ENCODE results near the gene SPINT3.
A peak's percentile ranks its signal among the peaks of the same experiment; 100 is the strongest.
"Not testable (repeated sequence)": the region's sequence is repeated elsewhere in the genome, so short reads cannot be mapped to it uniquely, and the experiment has no call there.

The SPINT3 gene

GRCh38 chr20:45487231-45487635 is 28.2 kb downstream of the SPINT3 start:
- no peak for DNase-seq (ENCODE audit: low spot score)

GRCh38 chr20:45485388-45485787 is 30.0 kb downstream of the SPINT3 start:
- Mint-ChIP-seq H3K4me3 (no peak overlapping the region), H3K36me3 (ENCODE audit: low read depth) (no peaks in the 10 kb centered on the region), H3K27ac (no peak overlapping the region), H3K27me3 (ENCODE audit: low read depth) (peaks cover 40% of the 10 kb centered on the region), H3K9me3 (no peaks in the 10 kb centered on the region), H3K4me1 (ENCODE audit: low read depth) (no peaks in the 10 kb centered on the region)
- no peak for DNase-seq (ENCODE audit: low spot score)

More at GRCh38 chr20:45487231-45487635, 28.2 kb downstream of the SPINT3 start:
- Mint-ChIP-seq H3K9me3 (no peaks in the 10 kb centered on the region), H3K27me3 (ENCODE audit: low read depth) (peaks cover 40% of the 10 kb centered on the region), H3K4me3 (no peak overlapping the region), H3K27ac (no peak overlapping the region), H3K4me1 (ENCODE audit: low read depth) (no peaks in the 10 kb centered on the region), H3K36me3 (ENCODE audit: low read depth) (no peaks in the 10 kb centered on the region)

GRCh38 chr20:45484676-45485075 is 30.7 kb downstream of the SPINT3 start:
- Mint-ChIP-seq H3K4me1 (ENCODE audit: low read depth) (no peaks in the 10 kb centered on the region), H3K4me3 (no peak overlapping the region), H3K27me3 (ENCODE audit: low read depth) (peaks cover 40% of the 10 kb centered on the region), H3K36me3 (ENCODE audit: low read depth) (no peaks in the 10 kb centered on the region), H3K27ac (no peak overlapping the region), H3K9me3 (no peaks in the 10 kb centered on the region)
- no peak for DNase-seq (ENCODE audit: low spot score)

GRCh38 chr20:45479822-45480221 is 35.6 kb downstream of the SPINT3 start:
- Mint-ChIP-seq H3K4me1 (ENCODE audit: low read depth) (no peaks in the 10 kb centered on the region), H3K9me3 (no peaks in the 10 kb centered on the region), H3K4me3 (no peak overlapping the region), H3K27me3 (ENCODE audit: low read depth) (peaks cover 28% of the 10 kb centered on the region), H3K36me3 (ENCODE audit: low read depth) (no peaks in the 10 kb centered on the region), H3K27ac (no peak overlapping the region)
- no peak for DNase-seq (ENCODE audit: low spot score)

GRCh38 chr20:45477530-45478148 is 37.8 kb downstream of the SPINT3 start:
- not testable (repeated sequence) for H3K9me3 Mint-ChIP-seq; DNase-seq (ENCODE audit: low spot score); H3K36me3 Mint-ChIP-seq (ENCODE audit: low read depth); H3K4me1 Mint-ChIP-seq (ENCODE audit: low read depth); H3K4me3 Mint-ChIP-seq; H3K27ac Mint-ChIP-seq
- H3K27me3 Mint-ChIP-seq (ENCODE audit: low read depth): peaks cover 12% of the 10 kb centered on the region

- not testable (repeated sequence) for H3K4me3 Mint-ChIP-seq; DNase-seq (ENCODE audit: low spot score); H3K27ac Mint-ChIP-seq; H3K4me1 Mint-ChIP-seq (ENCODE audit: low read depth); H3K9me3 Mint-ChIP-seq; H3K36me3 Mint-ChIP-seq (ENCODE audit: low read depth)
- peaks cover 36% of the 10 kb centered on the region for H3K27me3 Mint-ChIP-seq (ENCODE audit: low read depth)
Measured at GRCh38 chr20:45472286-45472685, 43.1 kb downstream of the SPINT3 start.

GRCh38 chr20:45470937-45471336 is 44.5 kb downstream of the SPINT3 start:
- H3K27me3 Mint-ChIP-seq (ENCODE audit: low read depth): peaks cover 44% of the 10 kb centered on the region
- H3K4me3 Mint-ChIP-seq: peak overlapping the region; percentile 21
- H3K27ac Mint-ChIP-seq: no peak overlapping the region
- no peaks in the 10 kb centered on the region for H3K4me1 Mint-ChIP-seq (ENCODE audit: low read depth)
- no peaks in the 10 kb centered on the region for H3K36me3 Mint-ChIP-seq (ENCODE audit: low read depth)
- no peaks in the 10 kb centered on the region for H3K9me3 Mint-ChIP-seq
- no peak for DNase-seq (ENCODE audit: low spot score)

- Mint-ChIP-seq H3K4me3 (peak overlapping the region; percentile 19), H3K36me3 (ENCODE audit: low read depth) (no peaks in the 10 kb centered on the region), H3K27ac (no peak overlapping the region), H3K9me3 (no peaks in the 10 kb centered on the region), H3K4me1 (ENCODE audit: low read depth) (no peaks in the 10 kb centered on the region), H3K27me3 (ENCODE audit: low read depth) (peaks cover 44% of the 10 kb centered on the region)
- DNase-seq (ENCODE audit: low spot score): no peak
Measured at GRCh38 chr20:45470262-45470931, 45.0 kb downstream of the SPINT3 start.

GRCh38 chr20:45469336-45470261 is 45.8 kb downstream of the SPINT3 start, which contains the start of gene WFDC2:
Gene WFDC2, plus strand, starts transcription at chr20:45469753. Its CDS starts 29 bp downstream, at chr20:45469782.
- H3K36me3 Mint-ChIP-seq (ENCODE audit: low read depth): no peaks in the 10 kb centered on the region
- no peak within 1 kb of the TSS for H3K27ac Mint-ChIP-seq
- peak within 1 kb of the TSS; percentile 19 for H3K4me3 Mint-ChIP-seq
- no peak for DNase-seq (ENCODE audit: low spot score)
- H3K9me3 Mint-ChIP-seq: no peaks in the 10 kb centered on the region
- H3K4me1 Mint-ChIP-seq (ENCODE audit: low read depth): no peaks in the 10 kb centered on the region
- peaks cover 44% of the 10 kb centered on the region for H3K27me3 Mint-ChIP-seq (ENCODE audit: low read depth)

GRCh38 chr20:45467861-45468260 is 47.6 kb downstream of the SPINT3 start:
- DNase-seq (ENCODE audit: low spot score): no peak
- no peak overlapping the region for H3K4me3 Mint-ChIP-seq
- H3K27me3 Mint-ChIP-seq (ENCODE audit: low read depth): peaks cover 44% of the 10 kb centered on the region
- no peaks in the 10 kb centered on the region for H3K4me1 Mint-ChIP-seq (ENCODE audit: low read depth)
- H3K9me3 Mint-ChIP-seq: no peaks in the 10 kb centered on the region
- H3K27ac Mint-ChIP-seq: no peak overlapping the region
- no peaks in the 10 kb centered on the region for H3K36me3 Mint-ChIP-seq (ENCODE audit: low read depth)

GRCh38 chr20:45467172-45467571 is 48.2 kb downstream of the SPINT3 start:
- H3K27me3 Mint-ChIP-seq (ENCODE audit: low read depth): peaks cover 44% of the 10 kb centered on the region
- H3K4me1 Mint-ChIP-seq (ENCODE audit: low read depth): no peaks in the 10 kb centered on the region
- no peaks in the 10 kb centered on the region for H3K9me3 Mint-ChIP-seq
- H3K27ac Mint-ChIP-seq: no peak overlapping the region
- no peak for DNase-seq (ENCODE audit: low spot score)
- no peak overlapping the region for H3K4me3 Mint-ChIP-seq
- H3K36me3 Mint-ChIP-seq (ENCODE audit: low read depth): no peaks in the 10 kb centered on the region

GRCh38 chr20:45465491-45466266 is 49.7 kb downstream of the SPINT3 start:
- Mint-ChIP-seq H3K4me3 (no peak overlapping the region), H3K4me1 (ENCODE audit: low read depth) (no peaks in the 10 kb centered on the region), H3K9me3 (no peaks in the 10 kb centered on the region), H3K36me3 (ENCODE audit: low read depth) (no peaks in the 10 kb centered on the region), H3K27ac (no peak overlapping the region), H3K27me3 (ENCODE audit: low read depth) (peaks cover 32% of the 10 kb centered on the region)
- no peak for DNase-seq (ENCODE audit: low spot score)

GRCh38 chr20:45463709-45464108 is 51.7 kb downstream of the SPINT3 start:
- Mint-ChIP-seq H3K9me3 (no peaks in the 10 kb centered on the region), H3K4me1 (ENCODE audit: low read depth) (no peaks in the 10 kb centered on the region), H3K27me3 (ENCODE audit: low read depth) (peaks cover 18% of the 10 kb centered on the region), H3K4me3 (no peak overlapping the region), H3K27ac (no peak overlapping the region), H3K36me3 (ENCODE audit: low read depth) (no peaks in the 10 kb centered on the region)
- DNase-seq (ENCODE audit: low spot score): no peak
